GM18867 (cell line): ENCODE data around the gene DUS1L.
A peak's percentile ranks its signal among the peaks of the same experiment; 100 is the strongest.
"Not testable (repeated sequence)": the region's sequence is repeated elsewhere in the genome, so short reads cannot be mapped to it uniquely, and the experiment has no call there.

Experiments
- ATAC-seq: cut with Tn5 transposase; IDR thresholded peaks from one replicate; pipeline ENCODE4 v1.9.1; 2021; ENCODE audit warnings: mild to moderate bottlenecking, moderate library complexity; ENCODE audit not compliant: unreplicated experiment

The DUS1L gene

GRCh38 chr17:82046903-82047302, 18.7 kb downstream of the DUS1L start:
- no peak for ATAC-seq

- no peak for ATAC-seq
Measured at GRCh38 chr17:82045936-82046484, 19.6 kb downstream of the DUS1L start.

GRCh38 chr17:82043507-82043906, 22.1 kb downstream of the DUS1L start:
- no peak for ATAC-seq

DNA sequence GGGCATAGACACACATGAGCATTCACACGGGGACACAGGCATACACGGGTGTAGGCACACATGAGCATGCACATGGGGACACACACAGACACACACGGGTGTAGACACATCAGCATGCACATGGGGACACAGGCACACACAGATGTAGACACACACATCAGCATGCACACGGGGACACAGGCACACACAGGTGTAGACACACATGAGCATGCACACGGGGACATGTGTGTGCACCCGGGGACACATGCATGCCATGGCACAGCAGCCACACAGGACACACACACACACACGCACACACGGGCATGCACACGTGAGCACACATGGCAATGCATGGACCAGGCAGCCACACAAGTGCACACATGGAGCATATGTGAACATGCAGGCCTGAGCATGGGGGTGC, 23.0 kb downstream of the DUS1L start:
- no peak for ATAC-seq

DNA sequence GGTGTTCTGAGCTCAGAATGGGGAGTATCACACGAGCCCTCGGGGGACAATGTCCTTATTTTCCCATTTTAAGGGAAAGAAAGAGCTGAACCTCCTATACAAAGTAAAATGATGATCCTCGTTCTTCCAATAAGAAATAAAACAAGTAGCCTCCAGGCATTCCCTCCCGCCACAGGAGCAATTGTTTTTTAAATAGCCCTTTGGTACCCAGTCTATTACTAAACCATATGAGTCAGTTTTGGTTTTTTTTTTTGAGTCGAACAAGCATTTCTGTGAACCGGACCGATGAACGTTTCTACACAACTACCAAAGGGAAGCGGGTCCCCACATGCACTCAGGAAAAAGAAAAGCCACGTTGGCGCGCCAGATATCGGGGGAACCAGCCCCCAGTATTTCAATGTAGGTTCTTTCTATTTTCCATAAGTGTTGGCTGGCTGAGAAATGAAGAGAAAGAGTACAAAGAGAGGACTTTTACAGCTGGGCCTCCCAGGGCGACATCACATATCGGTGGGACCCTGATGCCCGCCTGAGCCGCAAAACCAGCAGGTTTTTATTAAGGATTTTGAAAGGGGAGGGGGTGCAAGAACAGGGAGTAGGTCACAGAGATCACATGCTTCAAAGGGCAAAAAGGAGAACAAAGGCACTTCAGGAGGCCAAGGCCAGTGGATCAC, 24.3 kb downstream of the DUS1L start:
- no peak for ATAC-seq

- no peak for ATAC-seq
Measured at GRCh38 chr17:82039695-82040299, 25.8 kb downstream of the DUS1L start.

DNA sequence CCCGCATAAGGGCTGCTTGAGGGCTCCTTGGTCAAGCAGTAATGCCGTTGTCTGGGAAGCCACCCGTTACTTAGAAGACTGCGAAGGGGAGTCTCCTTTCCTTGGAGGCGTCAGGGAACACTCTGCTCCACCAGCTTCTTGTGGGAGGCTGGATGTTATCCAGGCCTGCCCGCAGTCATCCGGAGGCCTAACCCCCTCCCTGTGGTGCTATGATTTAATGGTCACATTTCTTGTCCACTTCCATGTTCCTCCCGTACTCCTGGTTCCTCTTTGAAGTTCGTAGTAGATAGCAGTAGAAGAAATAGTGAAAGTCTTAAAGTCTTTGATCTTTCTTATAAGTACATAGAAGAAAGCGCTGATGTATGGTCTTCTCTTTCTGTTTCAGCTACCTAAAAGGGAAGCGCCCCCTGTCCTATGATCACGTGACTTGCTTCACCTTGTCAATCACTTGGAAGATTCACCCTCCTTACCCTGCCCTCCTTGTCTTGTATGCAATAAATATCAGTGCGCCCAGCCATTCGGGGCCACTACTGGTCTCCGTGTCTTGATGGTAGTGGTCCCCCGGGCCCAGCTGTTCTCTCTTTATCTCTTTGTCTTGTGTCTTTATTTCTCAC, 26.7 kb downstream of the DUS1L start:
- not testable (repeated sequence) for ATAC-seq

- ATAC-seq, result no peak
Measured at GRCh38 chr17:82037889-82038195, 27.8 kb downstream of the DUS1L start.

DNA sequence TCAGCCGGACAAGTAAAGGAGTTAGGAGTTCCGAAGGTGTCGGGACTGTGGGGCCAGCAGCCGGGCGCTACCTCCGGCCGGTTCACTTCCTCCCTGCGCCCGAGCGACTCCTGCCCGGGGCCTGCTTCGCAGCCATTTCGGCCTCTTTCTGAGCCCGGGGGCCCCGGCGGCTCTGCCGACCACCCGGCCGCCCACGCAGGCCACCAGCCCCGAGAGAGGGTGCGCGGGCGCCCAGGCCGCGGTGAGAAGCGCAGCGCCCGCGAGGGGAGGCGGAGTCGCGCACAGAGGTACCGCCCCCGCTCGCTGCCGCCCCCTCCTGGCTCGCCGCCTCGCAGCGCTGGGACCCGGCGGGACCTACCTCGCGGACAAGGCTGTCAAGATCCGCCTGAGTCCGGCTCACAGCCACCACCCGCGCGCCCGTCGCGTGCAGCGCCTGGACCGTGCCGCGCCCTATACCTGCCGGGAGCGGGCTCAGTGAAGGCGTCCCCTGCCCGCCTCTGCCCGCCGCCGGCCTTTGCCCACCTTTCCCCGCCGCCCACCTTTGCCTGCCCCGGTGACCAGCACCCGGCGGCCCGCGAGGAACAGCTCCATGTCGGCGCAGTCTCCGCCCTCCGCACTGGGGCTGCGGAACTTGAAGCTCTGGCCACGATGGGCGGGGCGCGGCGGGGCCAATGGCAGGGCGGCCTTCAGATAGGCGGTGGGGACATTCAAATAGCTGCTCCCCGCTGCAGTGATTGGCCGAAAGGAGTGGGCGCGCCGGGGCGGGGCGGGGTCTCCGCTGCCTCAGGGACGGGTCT, 28.3 kb downstream of the DUS1L start, which contains the start of gene DCXR:
Gene DCXR (minus strand): TSS at position 606 of the 797 bp plus-strand sequence. CDS start 15 bp downstream, at position 591.
- ATAC-seq, result peak; percentile 81

DNA sequence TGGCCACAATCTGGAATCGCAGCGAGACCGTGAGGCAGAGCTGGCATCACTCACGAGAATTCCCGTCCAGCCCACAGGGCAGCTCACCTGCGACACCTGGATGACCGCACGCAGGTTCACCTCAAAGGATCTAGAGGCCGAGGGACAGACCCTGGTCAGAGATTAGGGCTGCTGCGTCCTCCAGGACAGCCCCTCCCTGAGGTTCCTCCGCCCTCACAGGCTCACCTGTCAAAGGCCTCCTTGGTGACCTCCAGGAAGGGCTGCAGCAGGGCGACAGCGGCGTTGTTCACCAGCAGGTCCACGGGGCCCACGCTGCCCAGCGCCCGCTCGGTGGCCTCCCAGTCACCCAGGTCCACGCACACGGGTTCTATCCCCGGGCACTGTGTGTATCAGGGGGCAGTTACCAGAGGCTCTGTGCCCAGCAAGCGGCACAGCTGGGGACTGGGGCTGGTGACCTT, 28.9 kb downstream of the DUS1L start:
- peak; percentile 8 for ATAC-seq

GRCh38 chr17:82035956-82036633, 29.5 kb downstream of the DUS1L start:
- ATAC-seq, result no peak

DNA sequence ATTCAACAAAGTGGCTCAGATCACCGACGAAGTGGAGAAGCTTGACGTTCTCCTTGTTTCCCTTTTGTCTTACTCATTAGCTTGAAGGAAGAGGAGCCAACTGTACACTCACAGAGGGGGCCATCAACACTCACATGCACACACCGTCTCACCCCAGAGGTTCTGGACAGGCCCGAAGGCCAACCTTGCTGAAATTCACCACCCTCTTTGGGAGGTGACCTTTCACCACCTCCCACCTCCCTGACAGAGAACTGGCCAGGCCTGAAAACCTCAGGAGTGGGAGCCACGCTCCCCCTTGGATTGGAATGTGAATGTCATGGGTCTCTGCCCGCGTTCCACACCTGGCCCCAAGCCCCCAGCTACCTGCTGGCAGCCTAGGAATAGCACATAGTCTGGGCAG, 30.1 kb downstream of the DUS1L start:
- ATAC-seq, result no peak

DNA sequence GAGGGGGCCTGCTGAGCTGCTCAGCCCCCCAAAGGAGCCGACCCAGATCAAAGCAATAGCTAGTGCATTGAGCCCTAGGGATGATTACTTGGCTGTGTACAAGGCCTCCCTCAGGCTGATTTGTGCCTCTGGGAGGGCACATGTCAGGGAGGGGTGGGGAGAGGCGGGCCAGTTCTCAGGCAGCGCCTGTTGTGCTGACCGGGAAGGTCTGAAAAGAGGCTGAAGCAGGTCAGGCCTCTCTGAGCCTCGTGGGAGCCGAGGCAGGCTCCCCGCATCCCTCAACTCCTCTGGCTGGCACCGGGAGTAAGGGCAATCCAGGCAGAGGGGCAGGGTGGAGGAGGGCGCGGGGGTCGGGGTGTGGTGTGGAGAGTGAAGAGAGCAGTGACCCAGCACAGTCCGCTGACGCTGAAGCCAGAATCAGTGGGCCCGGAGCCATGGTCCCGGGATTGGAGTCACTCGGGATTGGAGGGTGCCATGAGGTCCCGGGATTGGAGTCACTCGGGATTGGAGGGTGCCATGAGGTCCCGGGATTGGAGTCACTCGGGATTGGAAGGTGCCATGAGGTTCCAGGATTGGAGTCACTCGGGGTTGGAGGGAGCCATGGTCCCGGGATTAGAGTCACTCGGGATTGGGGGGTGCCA, 31.1 kb downstream of the DUS1L start:
- ATAC-seq, result no peak

- no peak for ATAC-seq
Measured at GRCh38 chr17:82033359-82034085, 32.1 kb downstream of the DUS1L start.

DNA sequence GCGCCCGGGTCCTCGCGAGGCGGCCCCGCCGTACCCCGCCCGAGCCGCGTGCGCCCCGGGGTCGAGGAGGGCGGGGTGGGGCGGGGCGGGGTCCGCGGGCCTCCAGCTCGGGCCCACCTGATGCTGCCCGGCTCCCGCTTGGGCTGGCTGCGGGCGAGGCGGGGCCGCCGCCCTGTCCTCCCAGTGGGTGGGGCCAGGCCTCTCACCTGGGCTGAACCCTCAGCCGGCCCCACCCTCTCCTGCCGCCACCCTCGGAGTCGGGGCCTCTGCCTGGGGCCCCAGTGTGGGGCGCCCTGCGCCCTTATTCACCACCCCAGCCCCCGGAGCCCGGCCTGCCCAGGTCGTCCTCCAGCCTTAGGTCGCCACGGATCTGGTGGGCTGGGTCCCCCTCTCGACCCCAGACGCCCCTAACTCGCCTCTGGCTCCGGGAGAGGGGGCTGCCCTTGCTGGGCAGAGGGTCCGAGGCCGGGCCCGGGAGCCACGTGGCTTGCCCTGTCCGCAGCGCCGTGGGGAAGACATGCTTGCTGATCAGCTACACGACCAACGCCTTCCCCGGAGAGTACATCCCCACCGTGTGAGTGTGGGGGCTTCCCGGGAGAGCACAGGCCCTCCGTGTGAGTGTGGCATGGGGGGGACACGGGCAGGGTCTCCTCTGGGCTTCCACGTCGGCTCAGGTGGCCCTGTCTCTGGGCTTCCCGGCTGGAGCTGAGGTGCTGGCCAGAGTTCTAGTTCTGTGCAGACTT, 33.5 kb downstream of the DUS1L start:
- no peak for ATAC-seq

- no peak for ATAC-seq
Measured at GRCh38 chr17:82031303-82031884, 34.2 kb downstream of the DUS1L start, which contains the start of gene RAC3. Gene RAC3, plus strand, starts transcription at chr17:82031678. Its CDS starts 84 bp downstream, at chr17:82031762.

DNA sequence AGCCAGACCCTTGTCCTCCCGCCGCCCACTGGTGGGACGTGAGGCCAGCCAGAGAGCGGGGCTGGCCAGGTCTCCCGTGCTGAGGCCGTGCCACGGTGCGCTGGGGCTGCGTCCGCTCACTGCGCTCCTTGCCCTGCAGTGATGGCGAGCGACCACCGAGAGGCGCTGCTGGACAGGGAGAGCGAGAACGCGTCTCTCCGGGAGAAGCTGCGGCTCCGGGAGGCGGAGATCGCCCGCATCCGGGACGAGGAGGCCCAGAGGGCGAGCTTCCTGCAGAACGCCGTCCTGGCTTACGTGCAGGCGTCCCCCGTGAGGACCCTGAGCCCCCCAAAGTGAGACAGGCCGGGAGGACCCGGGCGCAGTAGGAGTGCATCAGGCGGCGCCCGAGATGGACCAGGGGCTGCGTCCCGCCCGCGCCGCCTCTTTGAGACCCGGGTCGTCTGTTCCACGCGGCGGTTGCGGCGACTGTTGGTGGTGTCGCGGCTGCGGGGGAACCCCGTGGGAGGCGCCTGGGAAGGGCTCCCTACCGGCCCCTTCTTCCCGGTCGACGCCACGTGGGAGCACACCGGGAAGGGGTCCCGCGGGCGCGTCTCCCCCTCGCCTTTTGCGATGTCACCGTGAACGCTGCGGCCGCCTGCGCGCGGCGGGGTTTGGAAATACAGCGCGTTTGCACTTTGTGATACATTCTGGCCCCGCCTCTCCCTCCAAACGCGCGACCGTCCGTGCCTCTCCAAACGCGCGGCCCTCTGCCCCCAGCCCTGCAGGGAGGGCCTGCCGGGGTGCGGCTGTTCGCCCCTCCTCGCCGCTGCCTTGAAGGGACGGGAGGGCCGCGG, 34.9 kb downstream of the DUS1L start:
- no peak for ATAC-seq
